A673 (cell line): ENCODE measurements around the gene SCMH1.

Experiments used
- CTCF ChIP-seq: fragments of 300-800, 200-600 bp; sonication (generic); conservative IDR thresholded peaks from 2 replicates; pipeline ENCODE4 v1.5.1; 2017; ENCODE audit warnings: low read depth, mild to moderate bottlenecking, antibody characterized with exemption, low read length, moderate library complexity, mixed read lengths
- EZH2 ChIP-seq: fragments of 200-600 bp; sonication (generic); IDR thresholded peaks from 2 replicates; pipeline ENCODE4 v1.6.1; 2017; ENCODE audit warnings: borderline replicate concordance, low read depth, mild to moderate bottlenecking, mixed read lengths, antibody characterized with exemption, low read length; ENCODE audit not compliant: poor library complexity, severe bottlenecking

- TF ChIP-seq CTCF, result no peak
- TF ChIP-seq EZH2, result no peak
Observed at GRCh38 chr1:41017141-41018017, 224.7 kb downstream of the SCMH1 start.
